ENCODE measurements around the gene REXO4. TPM values are rescaled to one million over a fixed set of nuclear protein-coding genes. Genes with fewer than 3 reads are reported as not detected.
A peak's percentile ranks its signal among the peaks of the same experiment; 100 is the strongest.

Gene REXO4
- total and polyA plus RNA-seq, 12 donors = 18.9 to 27.6 (median 22.8) TPM

GRCh38 chr9:133359399-133360175 is 58.2 kb downstream of the REXO4 start:
- TF ChIP-seq POLR2A (IDR thresholded peaks at IDR 0.05) (no peak), CTCF (IDR thresholded peaks at IDR 0.05) (peak in 5 of 6 experiments; percentile 27 to 49 (median 41))
- WGBS, 4 donors = 52 to 61% (median 53%) methylated on average over 11 to 20 of the region's 20 CpGs
- DNase-seq = peak in 3 of 7 donors; percentile 23 to 38 (median 36)

GRCh38 chr9:133357656-133358055 is 60.2 kb downstream of the REXO4 start:
- Histone ChIP-seq H3K4me1 (replicated peaks in 1 of 2) (peaks cover 11 to 38% of the 10 kb centered on the region in 2 donors), H3K36me3 (replicated peaks in 1 of 2) (peaks cover 0 to 32% of the 10 kb centered on the region in 2 donors), H3K27ac (no peak overlapping the region), H3K4me3 (no peak overlapping the region), H3K27me3 (no peaks in the 10 kb centered on the region), H3K9me3 (replicated peaks in 1 of 3) (no peaks in the 10 kb centered on the region)
- 66 to 77% (median 77%) methylated on average over 9 to 14 of the region's 14 CpGs for WGBS, 4 donors
- DNase-seq = no peak
- no peak for TF ChIP-seq POLR2A (IDR thresholded peaks at IDR 0.05)
- no peak for TF ChIP-seq CTCF (IDR thresholded peaks at IDR 0.05)
- intact Hi-C loops (cut with DNase I) = loop anchor here (10.0 kb wide), 1 partner anchor 127 kb away; no protein-coding TSS in a partner anchor

More at GRCh38 chr9:133359399-133360175, 58.2 kb downstream of the REXO4 start:
- Histone ChIP-seq H3K36me3 (replicated peaks in 1 of 2) (peaks cover 0 to 43% of the 10 kb centered on the region in 2 donors), H3K9me3 (replicated peaks in 1 of 3) (no peaks in the 10 kb centered on the region), H3K4me3 (no peak overlapping the region), H3K4me1 (replicated peaks in 1 of 2) (peaks cover 11 to 43% of the 10 kb centered on the region in 2 donors), H3K27me3 (no peaks in the 10 kb centered on the region), H3K27ac (peak overlapping the region in 2 of 5 donors; percentile 12 to 21)
- intact Hi-C loops (cut with DNase I) = loop anchor here (10.0 kb wide), 1 partner anchor 125 kb away; no protein-coding TSS in a partner anchor

- TF ChIP-seq CTCF (IDR thresholded peaks at IDR 0.05) = no peak
- TF ChIP-seq POLR2A (IDR thresholded peaks at IDR 0.05) = peak in 1 of 2 donors; percentile 63
- H3K9me3 ChIP-seq (replicated peaks in 1 of 3) = no peaks in the 10 kb centered on the region
- WGBS, 4 donors = 0 to 2% (median 1%) methylated on average over 29 to 77 of the region's 78 CpGs
- intact Hi-C loops (cut with DNase I) = loop anchor here (10.0 kb wide), 1 partner anchor 128 kb away; no protein-coding TSS in a partner anchor
- DNase-seq = peak; percentile 85 to 93 (median 88)
- H3K36me3 ChIP-seq (replicated peaks in 1 of 2) = peaks cover 0 to 32% of the 10 kb centered on the region in 2 donors
- peaks cover 11 to 38% of the 10 kb centered on the region in 2 donors for H3K4me1 ChIP-seq (replicated peaks in 1 of 2)
- peak within 1 kb of the TSS in 4 of 5 donors; percentile 0 to 85 (median 57) for H3K27ac ChIP-seq
- peak within 1 kb of the TSS in 3 of 4 donors; percentile 44 to 74 (median 66) for H3K4me3 ChIP-seq
- H3K27me3 ChIP-seq = no peaks in the 10 kb centered on the region
Observed at GRCh38 chr9:133356391-133357091, 61.3 kb downstream of the REXO4 start, which contains the start of the genes SURF1 and SURF2. Gene SURF1, minus strand, starts transcription at chr9:133356487. Its CDS starts 34 bp downstream, at chr9:133356453. Gene SURF2, plus strand, starts transcription at chr9:133356550. Its CDS starts 43 bp downstream, at chr9:133356593.

Other genes with a start within 250 kb of the REXO4 start
- under 1 TPM in 2 of 9 donors, not detected in 7; 0.11 to 0.32 TPM for gene OBP2B, start 208.8 kb downstream of the REXO4 start, total RNA-seq
- gene OBP2B, start 208.8 kb downstream of the REXO4 start, polyA plus RNA-seq = not detected
- gene ABO, start 142.8 kb downstream of the REXO4 start, total RNA-seq = 10 to 100 TPM in 7 of 9 donors, 1 to 10 TPM in 2; 2.9 to 43.1 (median 18.7) TPM
- 10 to 100 TPM in 2 of 3 donors, 1 to 10 TPM in 1; 9.9 to 20.8 (median 18.5) TPM for gene ABO, start 142.8 kb downstream of the REXO4 start, polyA plus RNA-seq
- 10 to 100 TPM in 8 of 9 donors, 1 to 10 TPM in 1; 6.2 to 42.2 (median 23.0) TPM for gene SURF6, start 81.8 kb downstream of the REXO4 start, total RNA-seq
- 10 to 100 TPM; 18.7 to 36.4 (median 23.4) TPM for gene SURF6, start 81.8 kb downstream of the REXO4 start, polyA plus RNA-seq
- gene MED22, start 69.9 kb downstream of the REXO4 start, total RNA-seq = 10 to 100 TPM; 13.2 to 38.0 (median 33.8) TPM
- 10 to 100 TPM; 11.4 to 21.3 (median 17.8) TPM for gene MED22, start 69.9 kb downstream of the REXO4 start, polyA plus RNA-seq
- 1,000 to 10,000 TPM; 1,947 to 3,128 (median 2,349) TPM for gene RPL7A, start 69.8 kb downstream of the REXO4 start, total RNA-seq
- 1,000 to 10,000 TPM; 1,875 to 3,598 (median 2,830) TPM for gene RPL7A, start 69.8 kb downstream of the REXO4 start, polyA plus RNA-seq
- 100 to 1,000 TPM in 1 of 9 donors, 10 to 100 TPM in 8; 50.9 to 111 (median 71.5) TPM for gene SURF1, start 61.5 kb downstream of the REXO4 start, total RNA-seq
- 10 to 100 TPM; 55.7 to 96.3 (median 79.9) TPM for gene SURF1, start 61.5 kb downstream of the REXO4 start, polyA plus RNA-seq
- 10 to 100 TPM; 13.4 to 29.2 (median 20.8) TPM for gene SURF2, start 61.5 kb downstream of the REXO4 start, total RNA-seq
- 10 to 100 TPM; 19.9 to 53.0 (median 41.4) TPM for gene SURF2, start 61.5 kb downstream of the REXO4 start, polyA plus RNA-seq
- gene SURF4, start 42.0 kb downstream of the REXO4 start, total RNA-seq = 100 to 1,000 TPM; 157 to 340 (median 183) TPM
- 100 to 1,000 TPM in 1 of 3 donors, 10 to 100 TPM in 2; 43.4 to 285 (median 53.4) TPM for gene SURF4, start 42.0 kb downstream of the REXO4 start, polyA plus RNA-seq
- 1 to 10 TPM in 6 of 9 donors, under 1 TPM in 1, not detected in 2; 0.71 to 6.0 (median 1.8) TPM for gene STKLD1, start 41.6 kb downstream of the REXO4 start, total RNA-seq
- gene STKLD1, start 41.6 kb downstream of the REXO4 start, polyA plus RNA-seq = 1 to 10 TPM; 2.4 to 5.2 (median 4.8) TPM
- gene ADAMTS13, start 4.4 kb upstream of the REXO4 start, total RNA-seq = 1 to 10 TPM in 6 of 9 donors, under 1 TPM in 3; 0.30 to 8.7 (median 1.8) TPM
- gene ADAMTS13, start 4.4 kb upstream of the REXO4 start, polyA plus RNA-seq = 10 to 100 TPM in 2 of 3 donors, under 1 TPM in 1; 0.15 to 19.9 (median 13.4) TPM
- gene CACFD1, start 42.0 kb upstream of the REXO4 start, total RNA-seq = 10 to 100 TPM; 11.4 to 29.5 (median 21.5) TPM
- 10 to 100 TPM in 1 of 3 donors, 1 to 10 TPM in 2; 6.5 to 11.1 (median 8.8) TPM for gene CACFD1, start 42.0 kb upstream of the REXO4 start, polyA plus RNA-seq
- 10 to 100 TPM in 3 of 9 donors, 1 to 10 TPM in 6; 1.4 to 79.1 (median 8.0) TPM for gene SLC2A6, start 61.1 kb upstream of the REXO4 start, total RNA-seq
- gene SLC2A6, start 61.1 kb upstream of the REXO4 start, polyA plus RNA-seq = 1 to 10 TPM; 3.3 to 6.7 (median 5.0) TPM
- not detected for gene MYMK, start 106.9 kb upstream of the REXO4 start, total RNA-seq
- not detected for gene MYMK, start 106.9 kb upstream of the REXO4 start, polyA plus RNA-seq
- 100 to 1,000 TPM in 2 of 9 donors, 10 to 100 TPM in 6, under 1 TPM in 1; 1.00 to 138 (median 58.2) TPM for gene ADAMTSL2, start 116.7 kb upstream of the REXO4 start, total RNA-seq
- 100 to 1,000 TPM in 1 of 3 donors, 10 to 100 TPM in 1, 1 to 10 TPM in 1; 4.1 to 108 (median 35.3) TPM for gene ADAMTSL2, start 116.7 kb upstream of the REXO4 start, polyA plus RNA-seq
- 10 to 100 TPM in 2 of 9 donors, 1 to 10 TPM in 6, under 1 TPM in 1; 0.72 to 14.2 (median 1.9) TPM for gene FAM163B, start 191.4 kb upstream of the REXO4 start, total RNA-seq
- gene FAM163B, start 191.4 kb upstream of the REXO4 start, polyA plus RNA-seq = 10 to 100 TPM in 1 of 3 donors, 1 to 10 TPM in 2; 2.8 to 14.3 (median 4.5) TPM
- gene DBH, start 218.4 kb upstream of the REXO4 start, total RNA-seq = 100 to 1,000 TPM in 1 of 9 donors, 10 to 100 TPM in 3, 1 to 10 TPM in 2, under 1 TPM in 2, not detected in 1; 0.24 to 234 (median 8.3) TPM
- gene DBH, start 218.4 kb upstream of the REXO4 start, polyA plus RNA-seq = 100 to 1,000 TPM in 2 of 3 donors, 10 to 100 TPM in 1; 47.0 to 211 (median 147) TPM

Measured in adrenal gland (tissue), 12 donors.